GM23338 (cell line): ENCODE results near the gene TMEM175. TPM values are rescaled to one million over a fixed set of nuclear protein-coding genes. Genes with fewer than 3 reads are reported as not detected.

Source experiments
- ATAC-seq: fragments of 200-7000 bp; cut with Tn5 transposase; 3 replicates; pipeline ENCODE4 v1.9.1; 2020
- DNase-seq: peaks from one replicate; pipeline ENCODE4 v3.0.0-alpha.2; 2015; ENCODE audit warnings: low spot score
- H2AFZ ChIP-seq: fragments of 200-600 bp; sonication (generic); 2 replicates; pipeline ENCODE4 v1.8.0; 2016; ENCODE audit warnings: antibody characterized with exemption, mild to moderate bottlenecking, moderate library complexity
- H3F3A ChIP-seq: fragments of 200-600 bp; sonication (generic); replicated peaks from 2 replicates; pipeline ENCODE4 v1.8.0; 2017; ENCODE audit warnings: antibody characterized with exemption, mixed run types, low read depth
- H3K27ac ChIP-seq: fragments of 200-600 bp; sonication (generic); 2 replicates; pipeline ENCODE4 v1.6.1; 2016; ENCODE audit warnings: low read depth
- H3K27me3 ChIP-seq: fragments of 200-600 bp; sonication (generic); 2 replicates; pipeline ENCODE4 v1.8.0; 2016; ENCODE audit warnings: mild to moderate bottlenecking, mixed run types, moderate library complexity; ENCODE audit not compliant: insufficient read depth
- H3K36me3 ChIP-seq: fragments of 200-600 bp; sonication (generic); 2 replicates; pipeline ENCODE4 v1.8.0; 2016; ENCODE audit warnings: mild to moderate bottlenecking; ENCODE audit not compliant: insufficient read depth
- H3K4me1 ChIP-seq: fragments of 200-600 bp; sonication (generic); 2 replicates; pipeline ENCODE4 v1.8.0; 2016; ENCODE audit warnings: mild to moderate bottlenecking, moderate library complexity; ENCODE audit not compliant: insufficient read depth
- H3K4me2 ChIP-seq: fragments of 200-600 bp; sonication (generic); 2 replicates; pipeline ENCODE4 v1.7.1; 2017; ENCODE audit warnings: mixed run types
- H3K4me3 ChIP-seq: fragments of 200-600 bp; sonication (generic); 2 replicates; pipeline ENCODE4 v1.6.1; 2016; ENCODE audit warnings: mixed run types
- H3K79me2 ChIP-seq: fragments of 200-600 bp; sonication (generic); replicated peaks from 2 replicates; pipeline ENCODE4 v1.8.0; 2017; ENCODE audit warnings: mild to moderate bottlenecking; ENCODE audit not compliant: insufficient read depth
- H3K9me2 ChIP-seq: fragments of 200-600 bp; sonication (generic); 2 replicates; pipeline ENCODE4 v1.8.0; 2017; ENCODE audit not compliant: insufficient read depth
- H4K20me1 ChIP-seq: fragments of 200-600 bp; sonication (generic); replicated peaks from 2 replicates; pipeline ENCODE4 v1.8.0; 2017; ENCODE audit warnings: mild to moderate bottlenecking; ENCODE audit not compliant: insufficient read depth
- H3K27ac Mint-ChIP-seq: 2 replicates; pipeline ENCODE4 v1.8.0; 2020; ENCODE audit warnings: inconsistent platforms, mild to moderate bottlenecking, moderate library complexity, mixed read lengths
- H3K27me3 Mint-ChIP-seq: 3 replicates; pipeline ENCODE4 v1.8.0; 2022; ENCODE audit warnings: low read depth, mild to moderate bottlenecking, moderate library complexity, mixed read lengths, inconsistent platforms; ENCODE audit not compliant: insufficient read depth, poor library complexity
- H3K36me3 Mint-ChIP-seq: 3 replicates; pipeline ENCODE4 v1.8.0; 2021; ENCODE audit warnings: low read depth, mild to moderate bottlenecking, inconsistent platforms, moderate library complexity, mixed read lengths
- H3K4me1 Mint-ChIP-seq: 3 replicates; pipeline ENCODE4 v1.8.0; 2020; ENCODE audit warnings: mild to moderate bottlenecking, inconsistent platforms, mixed read lengths
- H3K4me3 Mint-ChIP-seq: 3 replicates; pipeline ENCODE4 v1.8.0; 2021; ENCODE audit warnings: moderate library complexity, mild to moderate bottlenecking, inconsistent platforms, mixed read lengths
- H3K9me3 Mint-ChIP-seq: 3 replicates; pipeline ENCODE4 v1.8.0; 2020; ENCODE audit warnings: moderate library complexity, mild to moderate bottlenecking, inconsistent platforms, mixed read lengths
- CREB1 ChIP-seq: fragments of 250-450 bp; sonication (Bioruptor Pico); IDR thresholded peaks from 2 replicates; pipeline ENCODE4 v1.5.0; 2020; ENCODE audit warnings: low read depth, mild to moderate bottlenecking, moderate library complexity
- CTCF ChIP-seq, 2 experiments: fragments of 200-600 bp in 1 of 2; sonication (generic) in 1 of 2; conservative IDR thresholded peaks; 2 replicates each; pipeline versions ENCODE4 v1.5.1 to v1.6.1; 2016 to 2017; ENCODE audit warnings: antibody characterized with exemption in 2 of 2, low read depth in 2 of 2, mild to moderate bottlenecking in 2 of 2, moderate library complexity in 1 of 2
- ETS1 ChIP-seq: IDR thresholded peaks from 2 replicates; pipeline ENCODE4 v1.6.1; 2016; ENCODE audit warnings: antibody characterized with exemption
- EZH2 ChIP-seq: fragments of 200-600 bp; sonication (generic); IDR thresholded peaks from one replicate; pipeline ENCODE4 v1.8.0; 2017; ENCODE audit warnings: antibody characterized with exemption, mild to moderate bottlenecking, low read depth; ENCODE audit not compliant: unreplicated experiment
- EZH2phosphoT487 ChIP-seq: fragments of 200-600 bp; sonication (generic); IDR thresholded peaks from one replicate; pipeline ENCODE4 v1.8.1; 2018; ENCODE audit warnings: antibody characterized with exemption; ENCODE audit not compliant: unreplicated experiment
- JUNB ChIP-seq: IDR thresholded peaks from one replicate; pipeline ENCODE4 v1.6.1; 2016; ENCODE audit warnings: antibody characterized with exemption; ENCODE audit not compliant: unreplicated experiment
- NANOG ChIP-seq: IDR thresholded peaks from 2 replicates; pipeline ENCODE4 v1.6.1; 2016; ENCODE audit warnings: antibody characterized with exemption, borderline replicate concordance
- POLR2AphosphoS5 ChIP-seq: IDR thresholded peaks from 2 replicates; pipeline ENCODE4 v1.6.1; 2016; ENCODE audit warnings: antibody characterized with exemption, low read depth
- REST ChIP-seq: IDR thresholded peaks from one replicate; pipeline ENCODE4 v1.6.1; 2018; ENCODE audit warnings: antibody characterized with exemption; ENCODE audit not compliant: unreplicated experiment
- STAT1 ChIP-seq: IDR thresholded peaks from one replicate; pipeline ENCODE4 v1.6.1; 2016; ENCODE audit warnings: antibody characterized with exemption; ENCODE audit not compliant: unreplicated experiment
- ZNF114 ChIP-seq: fragments of 250-450 bp; sonication (Bioruptor Pico); IDR thresholded peaks from 2 replicates; pipeline ENCODE4 v1.5.0; 2020; ENCODE audit warnings: mild to moderate bottlenecking, moderate library complexity
- ZNF331 ChIP-seq: fragments of 250-450 bp; sonication (Bioruptor Pico); IDR thresholded peaks from 2 replicates; pipeline ENCODE4 v1.5.0; 2020; ENCODE audit warnings: low read depth, mild to moderate bottlenecking, moderate library complexity
- ZNF462 ChIP-seq: fragments of 250-450 bp; sonication (Bioruptor Pico); IDR thresholded peaks from 2 replicates; pipeline ENCODE4 v1.5.0; 2020; ENCODE audit warnings: mild to moderate bottlenecking, moderate library complexity
- polyA plus RNA-seq: library from polyadenylated mRNA; unstranded; fragments of >200 nt; fragmentation: Nextera tagmentation; extraction: Ambion mirVana; gene quantifications from 2 replicates; pipeline ENCODE4 v1.2.1, GENCODE V29; 2016
- total RNA-seq: library from RNA; depleted of rRNA; stranded (reverse); fragments of >200 nt; shearing (Covaris generic); gene quantifications from 2 replicates; pipeline ENCODE4 v1.2.3, GENCODE V29; 2014

The TMEM175 gene
- total and polyA plus RNA-seq, 2 experiments from 2014 or later = 8.0 to 11.4 TPM

- H3K27ac ChIP-seq = no peak overlapping the region
- H3K79me2 ChIP-seq = no peaks in the 10 kb centered on the region
- Mint-ChIP-seq H3K4me3 (no peak overlapping the region), H3K36me3 (no peaks in the 10 kb centered on the region), H3K27me3 (peaks cover 72% of the 10 kb centered on the region), H3K27ac (no peak overlapping the region), H3K9me3 (peaks cover 9% of the 10 kb centered on the region; the same call in 2 of the 3 replicates), H3K4me1 (peaks cover 3% of the 10 kb centered on the region; the same call in 2 of the 3 replicates)
- peaks cover 94% of the 10 kb centered on the region for H3K27me3 ChIP-seq
- ATAC-seq (no peak), DNase-seq (no peak)
- 0 out of 2 replicates have a peak, but pooled peaks cover 5% of the 10 kb centered on the region for H3K4me1 ChIP-seq
- H3K36me3 ChIP-seq = no peaks in the 10 kb centered on the region
- no peaks in the 10 kb centered on the region for H3K9me2 ChIP-seq
- no peaks in the 10 kb centered on the region for H4K20me1 ChIP-seq
- H3K4me3 ChIP-seq = no peak overlapping the region
- TF ChIP-seq EZH2 (no peak), JUNB (no peak), NANOG (no peak), ZNF331 (no peak), CTCF (conservative IDR thresholded peaks at IDR 0.05; ENCODE audit: low read depth in 2 of 2) (no peak), ZNF462 (no peak), STAT1 (no peak), ZNF114 (CRISPR knock-in tag) (no peak), POLR2AphosphoS5 (no peak), ETS1 (no peak), EZH2phosphoT487 (no peak), CREB1 (CRISPR knock-in tag) (no peak), REST (no peak)
- no peaks in the 10 kb centered on the region for H3F3A ChIP-seq
- no peak overlapping the region for H3K4me2 ChIP-seq
- H2AFZ ChIP-seq = no peak overlapping the region
These were observed 72.6 kb downstream of the TMEM175 start for GRCh38 chr4:1004557-1005485.
